Adrenal gland (tissue), 12 donors: ENCODE data around the gene DENND4A. TPM values are rescaled to one million over a fixed set of nuclear protein-coding genes. Genes with fewer than 3 reads are reported as not detected.
A peak's percentile ranks its signal among the peaks of the same experiment; 100 is the strongest.

Experiments used
- DNase-seq, 7 donors: peaks; one replicate each; pipeline ENCODE4 v3.0.0-alpha.2; 2019 to 2020
- H3K27ac ChIP-seq, 5 donors: fragments of 200-600 bp; sonication (generic) in 4 of 5; 1 replicate in 3 of 5; 2 replicates in 2 of 5; pipeline versions ENCODE4 v1.5.1 to v1.8.0; 2016 to 2020; ENCODE audit warnings: mild to moderate bottlenecking in 1 of 5
- H3K27me3 ChIP-seq: fragments of 200-600 bp; 2 replicates; pipeline ENCODE4 v1.8.0; 2021
- H3K36me3 ChIP-seq, 2 donors: fragments of 200-600 bp; replicated peaks in 1 of 2; 1 replicate in 1 of 2; 2 replicates in 1 of 2; pipeline versions ENCODE4 v1.5.1 to v1.8.0; 2018 to 2022
- H3K4me1 ChIP-seq, 2 donors: fragments of 200-600 bp; replicated peaks in 1 of 2; 1 replicate in 1 of 2; 2 replicates in 1 of 2; pipeline versions ENCODE4 v1.5.1 to v1.8.0; 2018 to 2021
- H3K4me3 ChIP-seq, 4 donors: fragments of 200-600 bp; sonication (generic) in 3 of 4; one replicate each; pipeline ENCODE4 v1.5.1; 2016 to 2018
- H3K9me3 ChIP-seq, 3 donors: fragments of 200-600 bp; sonication (generic) in 1 of 3; replicated peaks in 1 of 3; 1 replicate in 2 of 3; 2 replicates in 1 of 3; pipeline versions ENCODE4 v1.5.1 to v1.8.0; 2016 to 2021
- CTCF ChIP-seq, 6 experiments: fragments of 450-650 bp in 4 of 6; fragments of 200-600 bp in 2 of 6; sonication (generic) in 1 of 6; IDR thresholded peaks; 1 replicate in 5 of 6; 2 replicates in 1 of 6; pipeline versions ENCODE4 v1.5.1 to v1.8.0; 2016 to 2021; ENCODE audit warnings: antibody characterized with exemption in 6 of 6, mild to moderate bottlenecking in 2 of 6, moderate library complexity in 1 of 6
- POLR2A ChIP-seq, 2 donors: fragments of 450-650 bp; IDR thresholded peaks; one replicate each; pipeline ENCODE4 v1.6.1; 2017; ENCODE audit warnings: antibody characterized with exemption in 2 of 2, mild to moderate bottlenecking in 2 of 2, moderate library complexity in 1 of 2
- WGBS, 4 donors: extraction: QIAGEN DNeasy Blood & Tissue Kit in 2 of 4; methylation state at CpG; one replicate each; pipeline versions ENCODE4 v1.1.5 to v1.1.7; 2013 to 2017; 5-methylcytosine and 5-hydroxymethylcytosine counted together
- intact Hi-C, 2 donors: fragments of 100-400 bp; cut with DNase I; formaldehyde crosslinking; loops; one replicate each; pipeline versions ENCODE4 v1.14.1 to v1.15.0; 2022 to 2023
- polyA plus RNA-seq, 3 donors: library from polyadenylated mRNA; stranded (reverse); fragments of 200-250 nt in 2 of 3; fragments of 350-450 nt in 1 of 3; fragmentation: Illumina TruSeq in 1 of 3; extraction: RNeasy Lipid Tissue Mini Kit (QIAGEN cat#74804) in 1 of 3; gene quantifications; one replicate each; pipeline ENCODE4 v1.2.3, GENCODE V29; 2013 to 2014
- total RNA-seq, 9 donors: library from RNA; depleted of rRNA in 4 of 9; stranded (reverse); fragments of >200 nt in 4 of 9; fragments of 120-200 nt in 1 of 9; fragmentation: NEBNext Ultra II Directional in 1 of 9; extraction: Animal tissue kit (Norgen Biotek cat#: 25700) in 1 of 9; gene quantifications; one replicate each; pipeline versions ENCODE4 v1.1.0 to v1.2.4, GENCODE V29; 2013 to 2023
- donor health status: healthy with polysubstance abuse.
- donor health status: Bipolar disorder and iron deficiency.
- donor health status: DM: yes; HTN: yes; CAD: no.
- donor health status: DM: no; HTN: no; CAD: no.
- donor health status: DM: no; HTN: no; CAD: no.
- donor health status: DM: yes; HTN: yes; CAD: no.

DENND4A gene
- total and polyA plus RNA-seq, 12 donors: 12.9 to 51.8 (median 35.0) TPM

GRCh38 chr15:65839354-65839901, 47.3 kb upstream of the DENND4A start:
- Histone ChIP-seq H3K27me3 (no peaks in the 10 kb centered on the region), H3K4me3 (no peak overlapping the region), H3K27ac (no peak overlapping the region), H3K4me1 (peaks cover 0 to 8% of the 10 kb centered on the region in 2 donors), H3K9me3 (no peaks in the 10 kb centered on the region), H3K36me3 (no peaks in the 10 kb centered on the region)
- intact Hi-C loops: no loop called here
- TF ChIP-seq CTCF (IDR thresholded peaks at IDR 0.05) (no peak), POLR2A (IDR thresholded peaks at IDR 0.05) (no peak)
- DNase-seq: no peak
- 75 to 86% (median 77%) methylated on average over 5 of the region's 5 CpGs for WGBS, 4 donors

GRCh38 chr15:65837301-65838294, 45.5 kb upstream of the DENND4A start:
- TF ChIP-seq POLR2A (IDR thresholded peaks at IDR 0.05): no peak
- no peak for TF ChIP-seq CTCF (IDR thresholded peaks at IDR 0.05)
- peak overlapping the region in 2 of 5 donors; percentile 48 to 58 for H3K27ac ChIP-seq
- DNase-seq: peak in 1 of 7 donors; percentile 23
- no peaks in the 10 kb centered on the region for H3K27me3 ChIP-seq
- intact Hi-C loops: no loop called here
- peaks cover 15 to 27% of the 10 kb centered on the region in 2 donors for H3K4me1 ChIP-seq
- H3K9me3 ChIP-seq: no peaks in the 10 kb centered on the region
- H3K4me3 ChIP-seq: no peak overlapping the region
- WGBS, 4 donors: 66 to 76% (median 73%) methylated on average over 6 of the region's 6 CpGs
- H3K36me3 ChIP-seq: no peaks in the 10 kb centered on the region

DNA sequence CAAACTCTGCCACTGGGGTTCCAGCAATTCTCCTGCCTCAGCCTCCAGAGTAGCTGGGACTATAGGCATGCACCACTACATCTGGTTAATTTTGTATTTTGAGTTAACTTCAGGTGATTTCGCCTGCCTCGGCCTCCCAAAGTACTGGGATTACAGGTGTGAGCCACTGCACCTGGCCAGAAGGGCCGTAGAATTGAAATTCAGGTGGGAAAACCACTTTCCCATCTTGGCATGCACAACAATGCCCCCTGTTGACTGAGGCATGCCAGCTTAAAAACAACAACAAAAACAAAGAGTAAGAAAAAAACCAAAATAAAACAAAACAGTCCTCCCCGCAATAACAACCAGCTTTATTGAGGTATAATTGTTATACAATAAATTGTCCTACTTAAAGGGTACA, 44.6 kb upstream of the DENND4A start:
- TF ChIP-seq POLR2A (IDR thresholded peaks at IDR 0.05) (no peak), CTCF (IDR thresholded peaks at IDR 0.05) (peak in 1 of 6 experiments; percentile 17)
- 86 to 95% (median 89%) methylated on average over 4 of the region's 4 CpGs for WGBS, 4 donors
- Histone ChIP-seq H3K36me3 (no peaks in the 10 kb centered on the region), H3K9me3 (no peaks in the 10 kb centered on the region), H3K27ac (no peak overlapping the region), H3K27me3 (no peaks in the 10 kb centered on the region), H3K4me1 (peaks cover 23 to 35% of the 10 kb centered on the region in 2 donors), H3K4me3 (no peak overlapping the region)
- intact Hi-C loops: no loop called here
- no peak for DNase-seq

DNA sequence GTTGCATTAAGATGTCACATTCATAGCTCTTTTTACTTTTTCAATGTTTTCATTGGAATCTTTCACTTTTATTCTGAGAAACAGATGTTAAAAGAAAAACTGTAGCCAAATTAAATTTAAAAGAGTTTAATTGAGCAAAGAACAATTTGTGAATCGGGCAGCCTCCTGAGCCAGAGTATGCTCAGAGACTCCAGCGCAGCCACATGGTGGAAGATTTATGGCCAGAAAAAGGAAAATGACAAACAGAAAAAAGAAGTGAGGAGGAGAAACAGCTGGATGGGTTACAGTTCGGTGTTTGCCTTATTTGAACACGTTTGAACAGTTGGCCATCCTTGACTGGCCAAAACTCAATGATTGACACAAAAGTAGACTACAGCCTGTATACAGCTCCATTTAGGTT, 43.4 kb upstream of the DENND4A start:
- no peak overlapping the region for H3K4me3 ChIP-seq
- intact Hi-C loops: no loop called here
- TF ChIP-seq CTCF (IDR thresholded peaks at IDR 0.05): no peak
- TF ChIP-seq POLR2A (IDR thresholded peaks at IDR 0.05): no peak
- no peak for DNase-seq
- peak overlapping the region in 1 of 5 donors; percentile 4 for H3K27ac ChIP-seq
- H3K4me1 ChIP-seq: peaks cover 23 to 35% of the 10 kb centered on the region in 2 donors
- WGBS, 4 donors: 56 to 62% (median 60%) methylated on average over 4 of the region's 4 CpGs
- H3K27me3 ChIP-seq: no peaks in the 10 kb centered on the region
- H3K9me3 ChIP-seq: no peaks in the 10 kb centered on the region
- H3K36me3 ChIP-seq: no peaks in the 10 kb centered on the region
